ENCODE measurements around the gene LGR6. TPM values are rescaled to one million over a fixed set of nuclear protein-coding genes. Genes with fewer than 3 reads are reported as not detected.

The LGR6 gene
- total RNA-seq, 1 experiment from 2014 or later = 0.26 TPM

DNA sequence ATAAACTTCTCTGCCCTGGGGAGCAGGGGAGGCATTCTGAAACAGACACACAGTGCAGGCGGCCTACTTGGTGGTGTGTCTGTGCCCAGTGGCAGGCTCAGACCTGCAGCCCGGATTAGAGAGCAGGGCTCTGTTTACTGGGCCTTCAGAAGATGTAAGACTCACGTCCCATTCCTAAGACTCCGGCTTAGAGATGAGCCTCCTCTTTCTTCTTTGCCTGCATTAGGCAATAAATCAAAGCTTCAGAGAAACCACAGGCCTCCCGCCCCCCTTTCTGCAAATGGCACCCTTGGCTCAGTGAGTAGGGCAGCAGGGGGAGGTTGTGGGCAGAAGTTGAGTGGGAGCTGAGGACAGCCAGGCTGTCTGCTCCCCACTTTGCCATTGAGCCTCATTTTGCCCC lies 35.8 kb downstream of the LGR6 start:
- DNase-seq (no peak), ATAC-seq (no peak)
- Histone ChIP-seq H3K4me2 (ENCODE audit: low read length) (no peak overlapping the region), H3K79me2 (ENCODE audit: low read length) (no peaks in the 10 kb centered on the region), H3K9me3 (ENCODE audit: low read length) (no peaks in the 10 kb centered on the region), H3K4me3 (ENCODE audit: low read length) (no peak overlapping the region), H3F3A (ENCODE audit: low read length, unreplicated experiment) (no peaks in the 10 kb centered on the region), H3K9ac (ENCODE audit: low read length) (no peak overlapping the region), H4K20me1 (ENCODE audit: low read length) (no peaks in the 10 kb centered on the region), H3K4me1 (ENCODE audit: insufficient read depth, low read length) (no peaks in the 10 kb centered on the region), H3K27ac (ENCODE audit: low read length) (no peak overlapping the region), H2AFZ (ENCODE audit: low read length) (no peak overlapping the region), H3K36me3 (ENCODE audit: low read depth, low read length) (no peaks in the 10 kb centered on the region), H3K9me2 (replicated peaks; ENCODE audit: low read length) (no peaks in the 10 kb centered on the region), H3K27me3 (ENCODE audit: low read length) (no peaks in the 10 kb centered on the region)
- ChIA-PET CTCF (no interaction called here), POLR2A (ENCODE audit: unreplicated experiment) (no interaction called here)
- no peak for TF ChIP-seq EZH2 (IDR thresholded peaks at IDR 0.05; ENCODE audit: low read length, unreplicated experiment)
- TF ChIP-seq, protein P1, sequence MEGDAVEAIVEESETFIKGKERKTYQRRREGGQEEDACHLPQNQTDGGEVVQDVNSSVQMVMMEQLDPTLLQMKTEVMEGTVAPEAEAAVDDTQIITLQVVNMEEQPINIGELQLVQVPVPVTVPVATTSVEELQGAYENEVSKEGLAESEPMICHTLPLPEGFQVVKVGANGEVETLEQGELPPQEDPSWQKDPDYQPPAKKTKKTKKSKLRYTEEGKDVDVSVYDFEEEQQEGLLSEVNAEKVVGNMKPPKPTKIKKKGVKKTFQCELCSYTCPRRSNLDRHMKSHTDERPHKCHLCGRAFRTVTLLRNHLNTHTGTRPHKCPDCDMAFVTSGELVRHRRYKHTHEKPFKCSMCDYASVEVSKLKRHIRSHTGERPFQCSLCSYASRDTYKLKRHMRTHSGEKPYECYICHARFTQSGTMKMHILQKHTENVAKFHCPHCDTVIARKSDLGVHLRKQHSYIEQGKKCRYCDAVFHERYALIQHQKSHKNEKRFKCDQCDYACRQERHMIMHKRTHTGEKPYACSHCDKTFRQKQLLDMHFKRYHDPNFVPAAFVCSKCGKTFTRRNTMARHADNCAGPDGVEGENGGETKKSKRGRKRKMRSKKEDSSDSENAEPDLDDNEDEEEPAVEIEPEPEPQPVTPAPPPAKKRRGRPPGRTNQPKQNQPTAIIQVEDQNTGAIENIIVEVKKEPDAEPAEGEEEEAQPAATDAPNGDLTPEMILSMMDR (conservative IDR thresholded peaks at IDR 0.05; ENCODE audit: low read depth, low read length) = no peak
- TF ChIP-seq EZH2phosphoT487 (IDR thresholded peaks at IDR 0.05; ENCODE audit: borderline replicate concordance, low read length) = no peak
- no TSS peak for BruUV-seq (replicated peaks)
- intact Hi-C loops (cut with micrococcal nuclease) = no loop called here

DNA sequence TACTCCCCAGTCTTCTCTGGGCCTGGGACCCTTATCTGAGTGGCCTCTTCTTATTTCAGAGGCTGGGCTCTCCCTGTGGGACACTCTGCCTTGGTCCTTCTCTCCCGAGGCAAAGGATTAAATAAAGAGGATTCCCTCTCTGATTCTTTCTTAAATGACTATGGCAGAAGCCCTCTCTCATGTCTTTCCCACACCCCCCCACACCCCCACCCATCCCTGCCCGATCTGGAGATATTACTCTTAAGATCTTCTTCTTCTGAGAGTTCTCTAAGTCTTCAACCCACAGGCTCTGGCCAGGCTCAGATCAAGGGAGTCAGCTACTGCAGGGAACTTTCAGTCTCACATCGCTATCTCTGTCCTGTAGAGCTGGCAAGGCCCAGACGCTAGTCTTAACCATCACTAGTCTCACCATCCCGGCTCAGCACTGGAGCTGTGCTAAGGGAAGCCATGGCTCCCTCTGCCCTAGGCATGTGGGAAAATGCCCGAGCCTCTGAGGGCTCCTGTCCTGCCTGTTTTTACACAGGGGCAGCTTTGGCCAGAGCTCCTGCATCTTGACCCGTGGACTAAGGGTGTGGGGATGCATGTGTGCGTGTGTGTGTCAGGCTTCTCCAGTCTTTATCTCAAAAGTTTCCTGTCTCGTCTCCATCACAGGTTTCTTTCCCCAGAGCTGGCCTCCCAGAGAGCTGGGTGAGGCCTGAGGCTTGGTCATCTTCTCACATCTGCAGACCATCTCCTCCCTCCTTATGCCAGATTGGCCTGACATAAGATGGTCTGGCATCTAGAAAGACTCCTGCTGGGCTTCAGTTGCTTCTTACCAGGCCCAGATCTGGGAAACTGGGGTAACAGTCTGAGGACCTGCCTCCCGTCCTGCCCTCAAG lies 36.7 kb downstream of the LGR6 start:
- Histone ChIP-seq H3K9me2 (replicated peaks; ENCODE audit: low read length) (no peaks in the 10 kb centered on the region), H4K20me1 (ENCODE audit: low read length) (no peaks in the 10 kb centered on the region), H2AFZ (ENCODE audit: low read length) (no peak overlapping the region), H3K4me1 (ENCODE audit: insufficient read depth, low read length) (peaks cover 4% of the 10 kb centered on the region), H3K9ac (ENCODE audit: low read length) (no peak overlapping the region), H3K4me2 (ENCODE audit: low read length) (no peak overlapping the region), H3K36me3 (ENCODE audit: low read depth, low read length) (no peaks in the 10 kb centered on the region), H3K9me3 (ENCODE audit: low read length) (no peaks in the 10 kb centered on the region), H3K79me2 (ENCODE audit: low read length) (no peaks in the 10 kb centered on the region), H3K27me3 (ENCODE audit: low read length) (no peaks in the 10 kb centered on the region), H3K27ac (ENCODE audit: low read length) (no peak overlapping the region), H3K4me3 (ENCODE audit: low read length) (no peak overlapping the region), H3F3A (ENCODE audit: low read length, unreplicated experiment) (no peaks in the 10 kb centered on the region)
- TF ChIP-seq EZH2 (IDR thresholded peaks at IDR 0.05; ENCODE audit: low read length, unreplicated experiment) (no peak), EZH2phosphoT487 (IDR thresholded peaks at IDR 0.05; ENCODE audit: borderline replicate concordance, low read length) (no peak)
- TF ChIP-seq, protein P1 (conservative IDR thresholded peaks at IDR 0.05; ENCODE audit: low read depth, low read length) = no peak
- DNase-seq = no peak
- ChIA-PET POLR2A (ENCODE audit: unreplicated experiment) (no interaction called here), CTCF (no interaction called here)
- no peak for ATAC-seq
- BruUV-seq (replicated peaks) = no TSS peak
- intact Hi-C loops (cut with micrococcal nuclease) = no loop called here

- no peaks in the 10 kb centered on the region for H3K79me2 ChIP-seq (ENCODE audit: low read length)
- H3K9ac ChIP-seq (ENCODE audit: low read length) = no peak overlapping the region
- H3K4me1 ChIP-seq (ENCODE audit: insufficient read depth, low read length) = peaks cover 11% of the 10 kb centered on the region
- H4K20me1 ChIP-seq (ENCODE audit: low read length) = no peaks in the 10 kb centered on the region
- no peak overlapping the region for H3K4me2 ChIP-seq (ENCODE audit: low read length)
- ATAC-seq (no peak), DNase-seq (no peak)
- no peaks in the 10 kb centered on the region for H3F3A ChIP-seq (ENCODE audit: low read length, unreplicated experiment)
- H2AFZ ChIP-seq (ENCODE audit: low read length) = no peak overlapping the region
- H3K9me2 ChIP-seq (replicated peaks; ENCODE audit: low read length) = no peaks in the 10 kb centered on the region
- ChIA-PET POLR2A (ENCODE audit: unreplicated experiment) (no interaction called here), CTCF (no interaction called here)
- no peaks in the 10 kb centered on the region for H3K27me3 ChIP-seq (ENCODE audit: low read length)
- no peaks in the 10 kb centered on the region for H3K9me3 ChIP-seq (ENCODE audit: low read length)
- no TSS peak for BruUV-seq (replicated peaks)
- no peak overlapping the region for H3K27ac ChIP-seq (ENCODE audit: low read length)
- no peak overlapping the region for H3K4me3 ChIP-seq (ENCODE audit: low read length)
- H3K36me3 ChIP-seq (ENCODE audit: low read depth, low read length) = no peaks in the 10 kb centered on the region
- TF ChIP-seq EZH2 (IDR thresholded peaks at IDR 0.05; ENCODE audit: low read length, unreplicated experiment) = no peak
- TF ChIP-seq, protein P1 (conservative IDR thresholded peaks at IDR 0.05; ENCODE audit: low read depth, low read length) = no peak
- no peak for TF ChIP-seq EZH2phosphoT487 (IDR thresholded peaks at IDR 0.05; ENCODE audit: borderline replicate concordance, low read length)
- intact Hi-C loops (cut with micrococcal nuclease) = no loop called here
Measured at GRCh38 chr1:202230939-202231645, 37.5 kb downstream of the LGR6 start.

Data from PC-3 (cell line).